Measurements from ENCODE around the gene ACTR3C.

ACTR3C gene

GRCh38 chr7:150369748-150370501 is 46.6 kb upstream of the ACTR3C start:
- in situ Hi-C loops (cut with MboI; ENCODE audit: low pct_unique_long_range_greater_than_20kb, low sequenced_read_pairs, unreplicated experiment), result no loop called here
- no peak for TF ChIP-seq CTCF (IDR thresholded peaks at IDR 0.05; ENCODE audit: extremely low read depth, insufficient read depth, missing control alignments)
- no peak for DNase-seq (ENCODE audit: low spot score)

GRCh38 chr7:150368884-150369747 is 45.8 kb upstream of the ACTR3C start:
- DNase-seq (ENCODE audit: low spot score), result peak; percentile 80
- TF ChIP-seq CTCF (IDR thresholded peaks at IDR 0.05; ENCODE audit: extremely low read depth, insufficient read depth, missing control alignments), result no peak
- in situ Hi-C loops (cut with MboI; ENCODE audit: low pct_unique_long_range_greater_than_20kb, low sequenced_read_pairs, unreplicated experiment), result no loop called here

- DNase-seq (ENCODE audit: low spot score), result peak; percentile 93
These were observed 44.9 kb upstream of the ACTR3C start, which contains the start of gene REPIN1 for GRCh38 chr7:150368096-150368883. Gene REPIN1 (plus strand): TSS chr7:150368822. CDS start chr7:150369712, 890 bp downstream.

GRCh38 chr7:150367677-150368095 is 44.3 kb upstream of the ACTR3C start:
- no peak for TF ChIP-seq CTCF (IDR thresholded peaks at IDR 0.05; ENCODE audit: extremely low read depth, insufficient read depth, missing control alignments)
- in situ Hi-C loops (cut with MboI; ENCODE audit: low pct_unique_long_range_greater_than_20kb, low sequenced_read_pairs, unreplicated experiment), result no loop called here
- DNase-seq (ENCODE audit: low spot score), result no peak

More at GRCh38 chr7:150368096-150368883, 44.9 kb upstream of the ACTR3C start, which contains the start of gene REPIN1:
- TF ChIP-seq CTCF (IDR thresholded peaks at IDR 0.05; ENCODE audit: extremely low read depth, insufficient read depth, missing control alignments), result no peak
- in situ Hi-C loops (cut with MboI; ENCODE audit: low pct_unique_long_range_greater_than_20kb, low sequenced_read_pairs, unreplicated experiment), result no loop called here

GRCh38 chr7:150365673-150366398 is 42.5 kb upstream of the ACTR3C start:
- TF ChIP-seq CTCF (IDR thresholded peaks at IDR 0.05; ENCODE audit: extremely low read depth, insufficient read depth, missing control alignments), result no peak
- no peak for DNase-seq (ENCODE audit: low spot score)
- in situ Hi-C loops (cut with MboI; ENCODE audit: low pct_unique_long_range_greater_than_20kb, low sequenced_read_pairs, unreplicated experiment), result no loop called here

Data from GM13977 (cell line).